Stimulated activated CD8-positive, alpha-beta memory T cell treated with anti-CD3 and anti-CD28 coated beads, Interleukin-7, amount 100 ng/mL, for 1 hour (primary cell): ENCODE measurements around the gene OPRL1.
"Not testable (repeated sequence)": the region's sequence is repeated elsewhere in the genome, so short reads cannot be mapped to it uniquely, and the experiment has no call there.

Experiments used
- DNase-seq, 2 donors: peaks; one replicate each; pipeline ENCODE4 v3.0.0-alpha.2; 2020; ENCODE audit warnings: low read depth in 2 of 2

The OPRL1 gene

DNA sequence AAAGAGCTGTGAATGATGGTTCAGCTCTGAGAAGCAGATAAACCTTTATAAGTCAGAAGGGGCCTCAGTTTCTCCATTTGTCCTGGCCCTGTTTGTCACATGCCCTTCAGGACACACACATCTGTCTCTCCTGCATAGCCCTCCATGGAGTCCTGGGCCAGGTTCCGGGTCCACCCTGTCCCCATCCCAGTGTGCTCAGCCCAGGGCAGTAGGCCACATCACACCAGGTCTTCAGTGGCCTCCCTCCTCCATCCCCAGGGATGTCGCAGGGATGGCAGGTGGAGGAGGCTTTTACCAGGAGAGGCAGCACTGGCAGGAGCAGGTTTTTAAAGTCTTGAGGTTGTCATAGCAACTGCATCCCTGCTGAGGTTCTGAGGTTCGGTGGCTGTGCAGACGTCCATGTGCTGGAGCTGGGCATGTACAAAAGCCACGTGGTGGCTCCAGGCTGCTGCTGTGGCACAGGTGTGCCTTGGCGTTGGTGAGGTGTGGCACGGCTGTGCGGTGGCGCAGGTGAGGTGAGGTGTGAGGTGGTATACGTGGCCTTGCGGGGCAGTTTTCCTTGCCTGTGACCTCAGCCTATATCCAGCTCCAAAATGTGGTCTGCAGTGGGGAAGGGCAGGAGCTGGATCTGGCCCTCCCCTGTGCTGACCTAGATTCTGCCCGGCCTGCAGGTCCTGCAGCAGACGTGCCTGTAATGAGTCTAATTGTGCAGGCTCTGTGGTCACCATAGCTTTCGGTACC lies 35.5 kb downstream of the OPRL1 start:
- DNase-seq: no peak

DNA sequence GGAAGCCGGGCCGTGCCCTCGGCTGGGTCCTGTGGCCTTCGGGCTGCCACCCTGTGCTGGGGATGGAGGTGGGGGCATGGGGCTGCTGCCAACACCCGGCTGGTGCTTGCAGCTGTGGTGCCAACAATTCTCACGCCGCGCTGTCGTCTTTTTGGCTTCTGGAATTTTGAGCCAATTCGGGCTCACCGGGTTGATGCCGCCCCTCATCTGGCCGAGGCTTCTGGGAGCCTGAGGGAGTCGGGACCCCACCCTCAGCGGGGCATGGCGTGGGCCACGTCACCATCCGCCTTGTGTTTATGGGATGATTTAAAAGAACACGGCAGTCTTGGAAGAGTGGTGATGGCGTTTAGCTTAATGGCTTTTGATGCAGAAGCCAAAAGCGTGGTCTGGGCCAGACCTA lies 36.1 kb downstream of the OPRL1 start:
- no peak for DNase-seq

DNA sequence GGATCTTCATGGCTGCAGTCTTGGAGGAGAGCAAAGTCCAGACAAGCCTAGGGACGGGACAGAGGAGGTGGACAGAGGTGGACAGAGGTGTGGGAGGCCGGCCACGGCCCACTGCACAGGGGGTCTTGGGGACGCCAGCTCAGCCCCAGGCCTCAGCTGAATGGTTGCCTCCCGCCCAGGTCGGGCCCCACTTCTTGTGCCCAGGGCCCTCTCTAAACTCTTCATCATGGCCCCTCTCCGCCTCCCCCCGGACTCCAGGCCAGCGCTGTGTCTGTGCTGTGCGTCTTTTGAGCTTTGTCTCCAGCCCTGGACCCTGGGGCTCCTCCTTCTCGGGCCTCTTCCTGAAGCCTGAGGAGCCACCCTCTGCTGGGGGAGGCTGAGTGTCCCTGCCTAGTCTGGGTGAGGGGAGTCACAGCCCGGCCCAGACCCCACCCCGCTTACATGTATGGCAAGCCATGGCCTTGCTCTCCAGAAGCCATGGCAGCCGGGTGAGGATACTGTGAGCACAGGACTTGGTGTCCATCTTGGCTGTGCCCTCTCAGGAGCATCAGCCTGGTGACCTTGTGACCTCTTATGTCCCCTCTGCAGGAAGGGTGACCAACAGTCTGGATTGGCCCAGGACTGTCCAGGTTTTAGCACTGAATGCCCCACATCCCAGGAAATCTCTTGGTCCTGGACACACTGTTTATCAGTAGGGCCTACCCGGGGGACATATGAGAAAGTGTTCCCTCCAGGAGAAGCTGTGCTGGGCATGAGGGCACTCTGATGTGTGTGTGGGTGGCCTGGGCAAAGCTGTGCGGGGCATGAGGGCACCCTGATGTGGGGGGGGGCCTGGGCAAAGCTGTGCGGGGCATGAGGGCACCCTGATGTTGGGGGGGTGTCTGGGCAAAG lies 36.9 kb downstream of the OPRL1 start:
- DNase-seq: no peak

DNA sequence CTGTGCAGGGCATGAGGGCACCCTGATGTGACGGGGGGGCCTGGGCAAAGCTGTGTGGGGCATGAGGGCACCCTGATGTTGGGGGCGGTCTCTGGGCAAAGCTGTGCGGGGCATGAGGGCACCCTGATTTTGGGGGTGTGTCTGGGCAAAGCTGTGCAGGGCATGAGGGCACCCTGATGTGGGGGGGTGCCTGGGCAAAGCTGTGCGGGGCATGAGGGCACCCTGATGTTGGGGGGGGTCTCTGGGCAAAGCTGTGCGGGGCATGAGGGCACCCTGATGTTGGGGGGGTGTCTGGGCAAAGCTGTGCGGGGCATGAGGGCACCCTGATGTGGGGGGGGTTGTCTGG lies 37.5 kb downstream of the OPRL1 start:
- DNase-seq: not testable (repeated sequence)

DNA sequence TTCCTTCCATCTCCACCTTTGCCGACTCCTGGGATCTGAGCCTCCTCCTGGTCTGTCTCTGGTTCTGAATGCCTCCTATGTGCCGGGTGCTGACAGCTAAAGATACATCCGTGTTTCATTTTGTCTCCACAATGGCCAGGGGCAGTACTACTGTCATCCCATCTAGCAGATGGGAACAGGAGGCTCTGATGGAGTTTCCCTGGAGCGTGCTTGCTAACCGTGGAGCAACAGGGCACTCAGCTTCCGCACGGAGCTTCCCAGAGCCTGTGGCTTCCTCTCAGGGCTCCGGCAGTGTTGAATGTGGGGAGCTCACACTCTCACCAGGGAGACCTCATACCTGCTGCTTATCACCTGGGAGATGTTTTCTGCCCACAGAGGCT lies 39.4 kb downstream of the OPRL1 start:
- DNase-seq: no peak

DNA sequence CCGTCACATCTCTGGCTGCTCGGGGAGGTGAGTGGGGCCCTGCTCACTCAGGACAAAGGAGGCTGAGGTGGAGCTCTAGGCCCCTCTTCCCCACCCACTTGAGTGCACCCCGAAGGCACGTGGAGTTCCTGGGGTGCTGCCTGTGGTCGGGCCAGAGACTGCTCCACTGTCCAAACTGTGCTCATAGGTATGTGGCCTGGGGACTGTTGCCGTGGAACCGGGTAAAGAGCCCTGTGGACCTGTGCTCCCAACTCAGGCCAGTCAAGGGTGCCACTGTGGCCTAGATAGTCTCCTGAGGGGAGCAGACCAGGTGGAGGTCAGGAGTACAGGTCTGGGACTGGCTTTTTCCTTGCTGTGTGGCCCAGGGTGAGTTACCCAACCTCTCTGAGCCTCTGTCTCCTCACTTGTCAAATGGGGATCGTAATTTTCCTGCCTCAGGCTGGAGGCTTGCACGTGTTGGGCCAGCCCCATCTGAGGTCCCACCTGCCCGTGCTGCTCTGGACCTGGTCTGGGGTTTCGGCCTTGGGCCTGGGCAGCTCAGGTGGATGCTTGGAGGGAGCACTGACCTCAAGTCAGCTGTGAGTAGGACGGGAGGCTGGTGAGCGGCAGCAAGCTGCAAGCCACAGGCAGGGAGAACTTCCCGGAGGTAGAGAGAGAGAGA lies 39.9 kb downstream of the OPRL1 start:
- no peak for DNase-seq

DNA sequence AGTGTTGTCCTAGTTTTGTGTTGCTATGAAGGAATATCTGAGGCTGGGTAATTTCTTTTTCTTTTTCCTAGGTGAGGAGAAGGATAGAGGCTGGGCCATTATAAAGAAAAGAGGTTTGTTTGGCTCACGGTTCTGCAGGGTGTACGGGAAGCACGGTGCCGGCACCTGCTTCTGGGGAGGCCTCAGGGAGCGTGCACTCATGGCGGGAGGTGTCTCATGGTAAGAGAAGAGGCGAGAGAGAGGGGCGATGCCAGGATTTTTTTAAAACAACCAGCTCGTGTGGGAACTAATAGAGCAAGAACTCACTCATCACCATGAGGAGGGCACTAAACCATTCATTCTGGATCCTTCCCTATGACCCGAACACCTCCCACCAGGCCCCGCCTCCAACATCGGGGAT lies 41.7 kb downstream of the OPRL1 start:
- DNase-seq: no peak

DNA sequence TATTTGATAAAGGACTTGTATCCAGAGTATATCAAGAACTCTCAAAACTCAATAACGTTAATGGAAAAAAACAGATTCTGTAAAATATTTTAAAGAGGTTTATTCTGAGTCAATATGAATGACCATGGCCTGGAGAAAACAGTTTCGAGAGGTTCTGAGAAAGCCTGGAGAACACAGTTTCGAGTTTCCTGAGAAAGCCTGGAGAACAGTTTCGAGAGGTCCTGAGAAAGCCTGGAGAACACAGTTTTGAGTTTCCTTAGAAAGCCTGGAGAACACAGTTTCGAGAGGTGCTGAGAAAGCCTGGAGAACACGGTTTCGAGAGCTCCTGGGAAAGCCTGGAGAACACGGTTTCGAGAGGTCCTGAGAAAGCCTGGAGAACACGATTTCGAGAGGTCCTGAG lies 43.0 kb downstream of the OPRL1 start:
- not testable (repeated sequence) for DNase-seq

DNA sequence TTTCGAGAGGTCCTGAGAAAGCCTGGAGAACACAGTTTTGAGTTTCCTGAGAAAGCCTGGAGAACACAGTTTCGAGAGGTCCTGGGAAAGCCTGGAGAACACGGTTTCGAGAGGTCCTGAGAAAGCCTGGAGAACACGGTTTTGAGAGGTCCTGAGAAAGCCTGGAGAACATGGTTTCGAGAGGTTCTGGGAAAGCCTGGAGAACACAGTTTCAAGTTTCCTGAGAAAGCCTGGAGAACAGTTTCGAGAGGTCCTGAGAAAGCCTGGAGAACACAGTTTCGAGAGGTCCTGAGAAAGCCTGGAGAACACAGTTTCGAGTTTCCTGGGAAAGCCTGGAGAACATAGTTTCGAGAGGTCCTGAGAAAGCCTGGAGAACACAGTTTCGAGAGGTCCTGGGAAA lies 43.6 kb downstream of the OPRL1 start:
- DNase-seq: not testable (repeated sequence)

DNA sequence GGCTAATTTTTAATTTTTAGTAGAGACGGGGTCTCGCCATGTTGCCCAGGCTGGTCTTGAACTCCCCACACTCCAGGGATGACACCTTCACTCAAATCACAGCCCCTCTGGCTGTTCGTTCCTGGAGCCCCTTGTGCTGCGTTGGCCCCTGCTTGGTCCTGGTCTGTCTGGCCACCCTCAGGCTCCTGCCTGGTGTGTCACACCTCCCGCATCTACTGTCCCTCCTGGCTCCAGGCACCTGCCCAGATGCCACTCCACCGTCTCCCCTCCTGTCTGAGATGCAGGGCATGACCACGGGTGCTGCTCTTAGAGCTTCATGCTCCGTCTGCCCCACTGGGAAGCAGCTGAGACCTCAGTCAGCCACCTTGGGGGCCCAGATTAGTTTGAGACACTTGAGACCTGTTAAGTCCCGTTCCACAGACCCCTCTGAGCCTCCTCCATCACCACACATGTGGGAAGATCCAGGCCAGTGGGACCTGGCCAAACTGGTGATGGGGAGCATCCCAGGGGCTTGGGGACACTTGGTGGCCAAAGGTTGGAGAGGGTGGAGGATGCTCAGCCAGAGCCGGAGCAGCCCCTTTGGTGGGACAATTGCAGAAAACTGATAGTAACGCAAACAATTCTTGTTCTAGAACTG lies 49.4 kb downstream of the OPRL1 start:
- no peak for DNase-seq

DNA sequence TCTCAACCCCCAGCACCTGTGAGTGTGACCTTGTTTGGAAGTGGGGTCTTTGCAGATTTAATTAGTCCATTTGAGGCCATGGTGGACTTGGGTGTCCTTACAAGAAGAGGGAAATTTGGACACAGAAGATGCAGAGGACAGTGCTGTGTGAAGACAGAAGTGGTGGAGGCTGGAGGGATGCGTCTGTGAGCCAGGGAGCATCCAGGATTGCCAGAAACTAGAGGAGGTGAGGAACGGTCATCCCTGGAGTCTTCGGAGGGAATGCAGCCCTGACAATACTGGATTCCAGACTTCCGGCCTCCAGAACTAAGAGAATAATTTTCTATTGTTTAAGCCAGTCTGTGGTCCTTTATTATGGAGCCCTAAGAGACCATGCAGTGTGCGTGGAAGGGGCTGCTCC lies 50.4 kb downstream of the OPRL1 start:
- no peak for DNase-seq

DNA sequence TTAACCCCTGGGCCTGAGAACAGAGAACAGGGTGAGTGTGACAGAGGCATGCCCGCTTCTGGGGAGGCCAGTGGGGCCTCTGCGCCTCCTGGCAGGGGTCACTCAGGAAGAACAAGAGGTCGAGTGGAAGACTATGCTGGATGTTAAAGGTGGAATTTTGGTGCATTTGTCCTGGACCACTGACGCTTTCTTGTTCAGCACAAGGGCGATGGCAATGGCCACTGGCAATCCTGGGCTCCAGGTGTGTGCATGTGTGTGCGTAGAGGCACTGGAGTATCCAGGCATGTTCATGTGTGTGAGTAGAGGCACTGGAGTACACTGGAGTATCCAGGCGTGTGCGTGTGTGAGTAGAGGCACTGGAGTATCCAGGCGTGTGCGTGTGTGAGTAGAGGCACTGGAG lies 51.0 kb downstream of the OPRL1 start:
- DNase-seq: no peak

DNA sequence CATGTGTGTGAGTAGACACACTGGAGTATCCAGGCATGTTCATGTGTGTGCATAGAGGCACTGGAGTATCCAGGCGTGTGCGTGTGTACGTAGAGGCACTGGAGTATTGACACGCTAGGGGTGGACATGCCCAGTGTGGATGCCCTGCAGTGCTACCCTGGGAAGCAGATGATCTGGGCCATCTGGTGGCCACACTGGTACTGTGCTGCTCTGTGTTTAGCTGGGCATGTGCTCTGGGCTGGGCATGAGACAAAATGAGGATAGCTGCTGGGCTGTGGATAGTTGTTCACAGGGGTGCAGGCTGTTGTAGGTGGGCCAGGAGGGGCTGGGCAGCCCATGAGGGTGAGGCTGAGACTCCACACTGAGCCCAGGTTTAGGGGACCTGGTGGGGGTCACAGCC lies 51.5 kb downstream of the OPRL1 start:
- no peak for DNase-seq

DNA sequence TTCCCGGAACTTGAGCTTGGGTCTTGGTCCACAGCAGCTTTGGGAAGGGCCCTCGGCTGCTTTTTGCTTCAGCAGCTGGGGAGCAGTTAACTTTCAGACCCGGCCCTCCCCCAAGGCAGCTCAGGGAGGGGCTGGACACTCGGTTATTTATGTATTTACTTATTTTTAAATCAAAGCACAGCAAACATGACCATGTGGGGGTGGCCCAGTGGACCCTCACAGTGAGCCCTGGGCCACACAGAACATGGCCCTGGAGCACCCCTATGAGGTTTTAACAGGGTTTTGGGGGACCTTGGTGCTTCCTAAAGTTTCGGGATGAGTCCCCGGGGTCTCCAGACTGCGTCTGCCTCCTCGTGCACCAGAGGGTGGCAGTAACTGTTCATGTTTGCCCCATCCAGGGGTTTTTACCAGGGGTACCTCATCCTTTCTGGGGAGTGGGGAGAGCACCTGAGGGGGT lies 54.1 kb downstream of the OPRL1 start:
- DNase-seq: no peak

DNA sequence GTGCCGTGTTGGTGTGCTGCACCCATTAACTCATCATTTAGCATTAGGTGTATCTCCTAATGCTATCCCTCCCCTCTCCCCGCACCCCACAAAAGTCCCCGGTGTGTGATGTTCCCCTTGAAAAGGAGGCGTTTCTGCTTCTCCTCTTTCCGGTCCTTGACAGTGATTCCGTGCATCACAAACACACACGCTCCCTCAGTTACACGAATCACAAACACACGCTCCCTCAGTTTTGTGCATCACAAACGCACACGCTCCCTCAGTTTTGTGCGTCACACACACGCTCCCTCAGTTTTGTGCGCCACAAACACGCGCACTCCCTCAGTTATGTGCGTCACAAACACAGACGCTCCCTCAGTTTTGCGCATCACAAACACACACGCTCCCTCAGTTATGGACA lies 54.9 kb downstream of the OPRL1 start:
- not testable (repeated sequence) for DNase-seq

DNA sequence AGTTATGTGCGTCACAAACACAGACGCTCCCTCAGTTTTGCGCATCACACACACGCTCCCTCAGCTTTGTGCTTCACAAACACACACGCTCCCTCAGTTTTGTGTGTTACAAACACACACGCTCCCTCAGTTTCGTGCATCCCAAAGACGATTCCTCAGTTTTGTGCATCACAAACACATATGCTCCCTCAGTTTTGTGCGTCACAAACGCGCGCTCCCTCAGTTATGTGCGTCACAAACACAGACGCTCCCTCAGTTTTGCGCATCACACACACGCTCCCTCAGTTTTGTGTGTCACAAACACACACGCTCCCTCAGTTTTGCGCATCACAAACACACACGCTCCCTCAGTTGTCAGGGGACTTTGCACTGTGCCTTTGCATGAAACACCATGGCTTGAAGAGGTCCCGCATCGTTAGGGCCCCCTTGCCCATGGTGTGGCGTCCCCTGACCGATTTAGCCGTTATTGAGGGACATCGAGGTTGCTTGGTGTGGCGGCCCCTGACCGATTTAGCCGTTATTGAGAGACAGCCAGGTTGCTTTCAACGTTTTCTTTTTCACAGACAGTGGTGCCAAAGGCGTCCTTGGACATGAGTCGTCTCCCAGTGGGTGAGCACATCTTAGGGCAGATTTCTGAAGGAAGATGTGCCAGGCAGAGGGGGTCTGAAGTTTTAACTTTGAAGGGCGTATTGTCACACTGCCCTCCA lies 56.3 kb downstream of the OPRL1 start:
- no peak for DNase-seq

DNA sequence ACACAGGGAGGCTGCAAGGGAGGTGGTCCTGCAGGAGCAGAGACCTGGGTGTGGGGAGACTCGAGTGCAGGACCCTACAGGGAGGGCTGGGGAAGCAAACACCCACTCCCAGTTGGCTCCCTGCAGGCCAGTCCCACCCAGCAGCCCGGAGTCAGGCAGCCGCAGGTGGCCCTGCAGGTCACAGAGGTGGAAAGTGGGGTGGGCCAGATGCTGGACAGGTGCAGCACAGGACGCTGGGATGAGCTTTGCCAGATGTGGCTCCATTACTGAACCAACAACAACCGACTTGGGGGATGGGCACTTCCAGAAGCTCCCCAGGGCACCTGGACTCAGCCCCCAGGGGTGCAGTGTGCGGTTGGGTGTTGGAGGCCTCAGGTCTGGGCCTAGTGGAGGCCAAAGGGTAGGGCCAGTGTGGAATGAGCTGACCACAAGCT lies 57.7 kb downstream of the OPRL1 start:
- no peak for DNase-seq

DNA sequence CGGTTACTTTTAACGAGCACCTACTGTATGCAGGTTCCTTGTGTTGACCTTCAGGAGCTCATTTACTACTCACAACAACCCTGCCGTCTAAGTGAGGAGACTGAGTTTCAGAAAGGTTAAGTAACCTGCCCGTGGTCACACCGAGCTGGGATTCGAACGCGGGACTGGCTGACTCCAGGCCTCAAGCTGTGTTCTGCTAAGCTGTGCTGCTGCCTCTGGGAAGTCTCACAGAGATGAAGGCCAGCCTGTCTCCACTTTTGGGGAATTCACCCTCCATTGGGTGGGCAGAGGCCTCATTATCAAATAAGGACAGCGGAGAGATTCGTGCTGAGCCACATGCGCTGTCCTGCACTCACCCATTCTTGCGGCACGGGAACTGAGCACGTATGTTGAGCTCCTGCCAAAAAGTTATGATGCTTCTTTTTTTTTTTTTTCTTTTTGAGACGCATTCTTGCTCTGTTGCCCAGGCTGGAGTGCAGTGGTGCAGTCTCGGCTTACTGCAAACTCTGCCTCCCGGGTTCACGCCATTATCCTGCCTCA lies 58.5 kb downstream of the OPRL1 start:
- DNase-seq: no peak

DNA sequence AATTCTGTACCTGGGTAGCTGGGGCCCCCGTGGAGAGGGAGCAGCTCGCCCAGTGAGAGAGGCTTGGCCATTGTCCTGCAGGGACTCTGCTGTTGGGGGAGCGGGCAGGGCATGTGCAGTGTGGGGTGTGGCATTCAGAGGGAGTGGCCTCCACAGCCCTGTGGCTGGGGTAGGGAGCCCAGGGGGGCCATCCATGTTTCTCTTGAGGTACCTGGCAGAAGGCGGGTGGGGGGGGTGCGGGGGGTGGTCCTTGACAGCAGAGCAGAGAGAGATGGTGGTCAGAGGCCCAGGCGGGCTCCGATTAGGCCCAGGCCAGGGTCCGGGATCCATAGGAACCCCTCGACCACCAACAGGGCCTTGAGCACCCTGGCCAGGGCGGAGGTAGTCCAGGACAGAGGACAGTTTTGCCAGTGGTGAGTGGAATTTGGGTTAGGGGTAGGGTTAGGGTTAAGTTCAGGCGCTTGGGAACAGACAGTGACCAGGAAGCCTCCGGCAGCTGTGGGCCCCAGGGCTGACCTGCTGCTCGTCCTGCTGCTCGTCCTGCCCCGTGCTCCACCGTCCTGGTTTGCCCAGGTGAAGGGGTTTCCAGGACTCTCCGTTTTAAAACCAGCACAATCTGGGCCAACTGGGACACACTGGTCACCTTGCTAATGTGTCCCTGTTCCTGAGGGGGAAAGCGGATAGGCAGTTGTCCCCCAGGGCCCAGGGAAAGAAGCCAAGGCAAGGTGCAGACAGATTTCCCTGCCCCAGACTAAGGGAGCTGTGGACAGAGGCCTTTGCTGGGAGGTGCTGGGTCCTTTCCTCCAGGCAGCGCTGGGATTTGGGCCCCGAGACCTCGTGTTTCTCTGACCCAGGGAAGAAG lies 59.5 kb downstream of the OPRL1 start:
- DNase-seq: no peak
